IMR-90 (cell line): ENCODE measurements around the gene ZNRD2. TPM values are rescaled to one million over a fixed set of nuclear protein-coding genes. Genes with fewer than 3 reads are reported as not detected.

Experiments used
- ATAC-seq: fragments of 200-7000 bp; cut with Tn5 transposase; 2 replicates; pipeline ENCODE4 v1.9.1; 2020; ENCODE audit warnings: low read depth, mild to moderate bottlenecking, moderate library complexity
- BruUV-seq: library from RNA; stranded (reverse); fragments of 400-500 nt; replicated peaks from 2 replicates; lab custom pipeline; 2021; lab: Mats Ljungman, UMichigan
- CTCF ChIA-PET: fragments of 300-600 bp; formaldehyde crosslinking; extraction: SDS; loops from one replicate; lab custom pipeline; 2021; ENCODE audit warnings: antibody characterized with exemption; lab: Yijun Ruan, JAX
- POLR2A ChIA-PET: fragments of 300-600 bp; sonication (Branson Sonifier 250); formaldehyde crosslinking; loops from one replicate; lab custom pipeline; 2022; ENCODE audit warnings: antibody characterized with exemption; ENCODE audit not compliant: unreplicated experiment; lab: Charles Lee
- DNase-seq: peaks from one replicate; pipeline ENCODE4 v3.0.0; 2013
- H2AFZ ChIP-seq: replicated peaks from 2 replicates; pipeline ENCODE3; 2013; ENCODE audit warnings: low read length, mild to moderate bottlenecking; ENCODE audit not compliant: poor library complexity
- H2AK5ac ChIP-seq: 2 replicates; pipeline ENCODE4 v1.6.1; 2013; ENCODE audit warnings: low read depth, low read length, inconsistent platforms
- H2AK9ac ChIP-seq: replicated peaks from 2 replicates; pipeline ENCODE3; 2013; ENCODE audit warnings: mild to moderate bottlenecking, low read depth, low read length, moderate library complexity; ENCODE audit not compliant: poor library complexity
- H2BK120ac ChIP-seq: 2 replicates; pipeline ENCODE4 v1.6.1; 2013; ENCODE audit warnings: low read depth, low read length, inconsistent platforms
- H2BK15ac ChIP-seq: 3 replicates; pipeline ENCODE4 v1.6.1; 2013; ENCODE audit warnings: low read depth, low read length, inconsistent platforms
- H2BK20ac ChIP-seq: 2 replicates; pipeline ENCODE4 v1.6.1; 2013; ENCODE audit warnings: low read depth, mild to moderate bottlenecking, inconsistent platforms, low read length, moderate library complexity
- H2BK5ac ChIP-seq: 2 replicates; pipeline ENCODE4 v1.6.1; 2013; ENCODE audit warnings: mild to moderate bottlenecking, low read depth, low read length, inconsistent platforms; ENCODE audit not compliant: poor library complexity, severe bottlenecking
- H3K14ac ChIP-seq: replicated peaks from 2 replicates; pipeline ENCODE4 v1.6.1; 2013; ENCODE audit warnings: low read depth, low read length, inconsistent platforms
- H3K18ac ChIP-seq: 2 replicates; pipeline ENCODE4 v1.6.1; 2013; ENCODE audit warnings: low read depth, low read length, control low read depth
- H3K23ac ChIP-seq: 2 replicates; pipeline ENCODE4 v1.6.1; 2013; ENCODE audit warnings: low read depth, low read length, inconsistent platforms
- H3K27ac ChIP-seq: 2 replicates; pipeline ENCODE4 v1.5.1; 2013; ENCODE audit warnings: mild to moderate bottlenecking, control low read depth, low read length; ENCODE audit not compliant: insufficient read depth
- H3K27me3 ChIP-seq: 2 replicates; pipeline ENCODE4 v1.6.1; 2013; ENCODE audit warnings: low read length; ENCODE audit not compliant: control insufficient read depth, insufficient read depth
- H3K36me3 ChIP-seq: 2 replicates; pipeline ENCODE4 v1.6.1; 2013; ENCODE audit warnings: low read length, mixed read lengths; ENCODE audit not compliant: control insufficient read depth, insufficient read depth
- H3K4ac ChIP-seq: 2 replicates; pipeline ENCODE4 v1.6.1; 2013; ENCODE audit warnings: low read depth, low read length, inconsistent platforms
- H3K4me1 ChIP-seq: 2 replicates; pipeline ENCODE4 v1.6.1; 2013; ENCODE audit warnings: low read length, mixed read lengths; ENCODE audit not compliant: control insufficient read depth, insufficient read depth
- H3K4me2 ChIP-seq: 2 replicates; pipeline ENCODE4 v1.6.1; 2013; ENCODE audit warnings: low read depth, mild to moderate bottlenecking, control low read depth, low read length, moderate library complexity
- H3K4me3 ChIP-seq: 2 replicates; pipeline ENCODE4 v1.5.1; 2013; ENCODE audit warnings: low read depth, mild to moderate bottlenecking, control low read depth, low read length, moderate library complexity; ENCODE audit not compliant: insufficient read depth
- H3K56ac ChIP-seq: 2 replicates; pipeline ENCODE4 v1.6.1; 2013; ENCODE audit warnings: low read length, inconsistent platforms; ENCODE audit not compliant: insufficient read depth; ENCODE audit errors: extremely low read depth
- H3K79me1 ChIP-seq, 2 experiments: 2 replicates each; pipeline ENCODE4 v1.6.1; 2013; ENCODE audit warnings: low read length in 2 of 2, inconsistent platforms in 1 of 2, low read depth in 1 of 2
- H3K9ac ChIP-seq: 2 replicates; pipeline ENCODE4 v1.6.1; 2013; ENCODE audit warnings: low read depth, low read length, control low read depth
- H3K9me1 ChIP-seq: 2 replicates; pipeline ENCODE4 v1.6.1; 2013; ENCODE audit warnings: low read length, inconsistent platforms; ENCODE audit not compliant: insufficient read depth
- H3K9me3 ChIP-seq: 2 replicates; pipeline ENCODE4 v1.6.1; 2013; ENCODE audit warnings: low read length; ENCODE audit not compliant: control insufficient read depth, insufficient read depth
- H4K20me1 ChIP-seq: 2 replicates; pipeline ENCODE4 v1.6.1; 2013; ENCODE audit warnings: low read length, inconsistent platforms; ENCODE audit not compliant: insufficient read depth
- H4K5ac ChIP-seq: 2 replicates; pipeline ENCODE4 v1.6.1; 2013; ENCODE audit warnings: mild to moderate bottlenecking, low read depth, low read length, control low read depth
- H4K8ac ChIP-seq, 2 experiments: 2 replicates each; pipeline ENCODE4 v1.6.1; 2013; ENCODE audit warnings: low read depth in 2 of 2, low read length in 2 of 2, control low read depth in 1 of 2, inconsistent platforms in 1 of 2
- H4K91ac ChIP-seq: 2 replicates; pipeline ENCODE4 v1.6.1; 2013; ENCODE audit warnings: low read depth, low read length, inconsistent platforms; ENCODE audit not compliant: insufficient read depth
- CEBPB ChIP-seq: IDR thresholded peaks from 2 replicates; pipeline ENCODE4 v1.6.1; 2012; ENCODE audit warnings: low read depth, low read length, improper control_type of control experiment
- RCOR1 ChIP-seq: IDR thresholded peaks from 2 replicates; pipeline ENCODE4 v1.6.1; 2012; ENCODE audit warnings: mild to moderate bottlenecking, low read length, improper control_type of control experiment; ENCODE audit not compliant: insufficient replicate concordance
- WGBS, 2 experiments: methylation state at CpG; one replicate each; pipeline versions ENCODE4 v1.1.5 to v1.1.7; 2013; ENCODE audit warnings: missing lambda C conversion rate in 2 of 2; ENCODE audit not compliant: insufficient read length in 1 of 2; ENCODE audit errors: extremely low coverage in 2 of 2; 5-methylcytosine and 5-hydroxymethylcytosine counted together
- dilution Hi-C: fragments of 300-500 bp; cut with HindIII; formaldehyde crosslinking; loops from one replicate; pipeline ENCODE4 v1.14.3; 2018; ENCODE audit warnings: low sequenced_read_pairs; ENCODE audit not compliant: unreplicated experiment
- in situ Hi-C: fragments of 300-500 bp; cut with MboI; formaldehyde crosslinking; loops from 3 replicates; pipeline ENCODE4 v1.14.3; 2019; ENCODE audit warnings: low sequenced_read_pairs, inconsistent platforms, mixed read lengths
- intact Hi-C: fragments of 100-400 bp; cut with micrococcal nuclease; formaldehyde crosslinking; loops from 2 replicates; pipeline ENCODE4 v1.10.0; 2022
- polyA plus RNA-seq, 3 experiments: library from polyadenylated mRNA; depleted of rRNA; stranded (reverse); fragments of >200 nt; gene quantifications; 2 replicates each; pipeline ENCODE4 v1.2.3, GENCODE V29; 2012; ENCODE audit warnings: low replicate concordance in 1 of 3
- total RNA-seq: library from RNA; depleted of rRNA; stranded (reverse); fragments of >200 nt; gene quantifications from 2 replicates; pipeline ENCODE4 v1.2.3, GENCODE V29; 2012
- TF ChIP-seq, protein P1 (sequence below): fragments of 150-350 bp; IDR thresholded peaks from 2 replicates; pipeline ENCODE4 v1.6.1; 2017; ENCODE audit warnings: mild to moderate bottlenecking, antibody characterized with exemption, low read length, low read depth

ZNRD2 gene
- total and polyA plus RNA-seq, 2 of the 4 experiments (the other 2 are of a cell fraction), result 75.6 to 90.3 TPM

DNA sequence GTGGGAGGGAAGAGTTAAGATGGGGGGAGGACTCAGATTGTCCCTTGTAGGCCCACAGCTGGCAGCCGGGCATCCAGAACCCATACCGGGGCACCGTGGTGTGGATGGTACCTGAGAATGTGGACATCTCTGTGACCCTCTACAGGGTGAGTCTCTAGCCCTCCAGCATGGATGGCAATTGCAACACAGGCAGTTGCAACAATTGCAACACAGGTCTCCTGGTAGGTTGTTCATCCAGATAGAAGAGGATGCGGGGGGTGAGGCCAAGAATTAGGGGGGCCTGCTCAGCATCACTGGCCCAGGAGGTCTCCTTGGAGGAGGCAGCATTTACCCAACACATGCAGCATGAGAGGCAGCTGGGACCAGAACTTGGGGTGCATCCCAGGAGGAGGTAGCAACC, 9.0 kb downstream of the ZNRD2 start:
- no TSS peak for BruUV-seq
- ChIA-PET CTCF (no interaction called here), POLR2A (no interaction called here)
- in situ Hi-C loops, result no loop called here
- dilution Hi-C loops, result no loop called here
- TF ChIP-seq CEBPB (peak; percentile 59), RCOR1 (no peak)
- TF ChIP-seq, protein P1, sequence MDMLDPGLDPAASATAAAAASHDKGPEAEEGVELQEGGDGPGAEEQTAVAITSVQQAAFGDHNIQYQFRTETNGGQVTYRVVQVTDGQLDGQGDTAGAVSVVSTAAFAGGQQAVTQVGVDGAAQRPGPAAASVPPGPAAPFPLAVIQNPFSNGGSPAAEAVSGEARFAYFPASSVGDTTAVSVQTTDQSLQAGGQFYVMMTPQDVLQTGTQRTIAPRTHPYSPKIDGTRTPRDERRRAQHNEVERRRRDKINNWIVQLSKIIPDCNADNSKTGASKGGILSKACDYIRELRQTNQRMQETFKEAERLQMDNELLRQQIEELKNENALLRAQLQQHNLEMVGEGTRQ, result no peak
- 100% methylated on average over 1 of the region's 4 CpGs; no CpG with 5 or more reads in 1 of the 2 experiments for WGBS, 2 experiments
- no peak overlapping the region for H3K4me2 ChIP-seq
- H3K36me3 ChIP-seq, result peaks cover 33% of the 10 kb centered on the region; the same call in 1 of the 2 replicates
- H2AK9ac ChIP-seq, result no peak overlapping the region
- H3K4ac ChIP-seq, result no peak overlapping the region
- no peak overlapping the region for H4K8ac ChIP-seq
- H3K9me3 ChIP-seq, result no peaks in the 10 kb centered on the region
- H3K27ac ChIP-seq, result no peak overlapping the region
- intact Hi-C loops, result no loop called here
- H3K56ac ChIP-seq, result no peak overlapping the region
- H3K9me1 ChIP-seq, result peaks cover 8% of the 10 kb centered on the region
- no peak overlapping the region for H2BK20ac ChIP-seq
- peaks cover 26% of the 10 kb centered on the region for H3K4me1 ChIP-seq
- H2AK5ac ChIP-seq, result no peak overlapping the region
- H2AFZ ChIP-seq, result no peak overlapping the region
- no peak overlapping the region for H3K9ac ChIP-seq
- no peak overlapping the region for H3K23ac ChIP-seq
- no peak overlapping the region for H3K4me3 ChIP-seq
- DNase-seq (no peak), ATAC-seq (no peak)
- no peak overlapping the region for H2BK120ac ChIP-seq
- H2BK15ac ChIP-seq, result no peak overlapping the region
- no peak overlapping the region for H2BK5ac ChIP-seq
- H4K20me1 ChIP-seq, result peaks cover 12% of the 10 kb centered on the region
- no peak overlapping the region for H3K18ac ChIP-seq
- no peak overlapping the region for H4K91ac ChIP-seq
- H3K79me1 ChIP-seq, result peaks cover 20 to 48% of the 10 kb centered on the region in 2 experiments; a peak in 3 of 4 replicates
- no peak overlapping the region for H3K14ac ChIP-seq
- no peaks in the 10 kb centered on the region for H3K27me3 ChIP-seq
- H4K5ac ChIP-seq, result no peak overlapping the region
